ENCODE results near the gene CCDC63.
"Not testable (repeated sequence)": the region's sequence is repeated elsewhere in the genome, so short reads cannot be mapped to it uniquely, and the experiment has no call there.

Gene CCDC63

GRCh38 chr12:110836291-110836690, 10.5 kb upstream of the CCDC63 start:
- H3K4me3 ChIP-seq (ENCODE audit: low read depth, low read length), result no peak overlapping the region
- no peak for DNase-seq (ENCODE audit: low read depth)

GRCh38 chr12:110841007-110841406, 5.8 kb upstream of the CCDC63 start:
- H3K4me3 ChIP-seq (ENCODE audit: low read depth, low read length), result no peak overlapping the region
- DNase-seq (ENCODE audit: low read depth), result no peak

GRCh38 chr12:110844131-110844530, 2.7 kb upstream of the CCDC63 start:
- no peak for DNase-seq (ENCODE audit: low read depth)
- H3K4me3 ChIP-seq (ENCODE audit: low read depth, low read length), result no peak overlapping the region

- no peak for DNase-seq (ENCODE audit: low read depth)
- H3K4me3 ChIP-seq (ENCODE audit: low read depth, low read length), result no peak overlapping the region
These were observed 2.0 kb upstream of the CCDC63 start for GRCh38 chr12:110844551-110845338.

- no peak for DNase-seq (ENCODE audit: low read depth)
- H3K4me3 ChIP-seq (ENCODE audit: low read depth, low read length), result no peak overlapping the region
These were observed 1.5 kb upstream of the CCDC63 start for GRCh38 chr12:110845339-110845682.

GRCh38 chr12:110848314-110848923, 1.6 kb downstream of the CCDC63 start:
- H3K4me3 ChIP-seq (ENCODE audit: low read depth, low read length), result no peak overlapping the region
- no peak for DNase-seq (ENCODE audit: low read depth)

- H3K4me3 ChIP-seq (ENCODE audit: low read depth, low read length), result no peak overlapping the region
- no peak for DNase-seq (ENCODE audit: low read depth)
These were observed 2.4 kb downstream of the CCDC63 start for GRCh38 chr12:110849221-110849620.

- no peak for DNase-seq (ENCODE audit: low read depth)
- H3K4me3 ChIP-seq (ENCODE audit: low read depth, low read length), result no peak overlapping the region
These were observed 3.1 kb downstream of the CCDC63 start for GRCh38 chr12:110849748-110850403.

- H3K4me3 ChIP-seq (ENCODE audit: low read depth, low read length), result no peak overlapping the region
- DNase-seq (ENCODE audit: low read depth), result no peak
These were observed 4.0 kb downstream of the CCDC63 start for GRCh38 chr12:110850762-110851161.

GRCh38 chr12:110853836-110854235, 7.0 kb downstream of the CCDC63 start:
- no peak for DNase-seq (ENCODE audit: low read depth)

GRCh38 chr12:110856542-110856941, 9.8 kb downstream of the CCDC63 start:
- DNase-seq (ENCODE audit: low read depth), result no peak
- no peak overlapping the region for H3K4me3 ChIP-seq (ENCODE audit: low read depth, low read length)

More at GRCh38 chr12:110853836-110854235, 7.0 kb downstream of the CCDC63 start:
- H3K4me3 ChIP-seq (ENCODE audit: low read depth, low read length), result no peak overlapping the region

- H3K4me3 ChIP-seq (ENCODE audit: low read depth, low read length), result no peak overlapping the region
- no peak for DNase-seq (ENCODE audit: low read depth)
These were observed 10.7 kb downstream of the CCDC63 start for GRCh38 chr12:110857528-110857927.

- not testable (repeated sequence) for DNase-seq (ENCODE audit: low read depth); H3K4me3 ChIP-seq (ENCODE audit: low read depth, low read length)
These were observed 11.2 kb downstream of the CCDC63 start for GRCh38 chr12:110857954-110858353.

GRCh38 chr12:110858848-110859247, 12.1 kb downstream of the CCDC63 start:
- H3K4me3 ChIP-seq (ENCODE audit: low read depth, low read length), result no peak overlapping the region
- DNase-seq (ENCODE audit: low read depth), result no peak

- DNase-seq (ENCODE audit: low read depth), result no peak
- no peak overlapping the region for H3K4me3 ChIP-seq (ENCODE audit: low read depth, low read length)
These were observed 14.1 kb downstream of the CCDC63 start for GRCh38 chr12:110860833-110861296.

GRCh38 chr12:110861729-110862128, 14.9 kb downstream of the CCDC63 start:
- no peak for DNase-seq (ENCODE audit: low read depth)
- no peak overlapping the region for H3K4me3 ChIP-seq (ENCODE audit: low read depth, low read length)

- H3K4me3 ChIP-seq (ENCODE audit: low read depth, low read length), result no peak overlapping the region
These were observed 15.5 kb downstream of the CCDC63 start for GRCh38 chr12:110862329-110862728.

GRCh38 chr12:110863161-110863560, 16.4 kb downstream of the CCDC63 start:
- H3K4me3 ChIP-seq (ENCODE audit: low read depth, low read length), result no peak overlapping the region
- DNase-seq (ENCODE audit: low read depth), result no peak

More at GRCh38 chr12:110862329-110862728, 15.5 kb downstream of the CCDC63 start:
- DNase-seq (ENCODE audit: low read depth), result no peak

GRCh38 chr12:110865521-110865920, 18.7 kb downstream of the CCDC63 start:
- no peak for DNase-seq (ENCODE audit: low read depth)
- H3K4me3 ChIP-seq (ENCODE audit: low read depth, low read length), result no peak overlapping the region

- DNase-seq (ENCODE audit: low read depth), result no peak
These were observed 22.2 kb downstream of the CCDC63 start for GRCh38 chr12:110869026-110869425.

More at GRCh38 chr12:110869026-110869425, 22.2 kb downstream of the CCDC63 start:
- no peak overlapping the region for H3K4me3 ChIP-seq (ENCODE audit: low read depth, low read length)
